Tibial nerve (tissue), 4 donors: ENCODE data around the gene SMG1. TPM values are rescaled to one million over a fixed set of nuclear protein-coding genes. Genes with fewer than 3 reads are reported as not detected.
"Not testable (repeated sequence)": the region's sequence is repeated elsewhere in the genome, so short reads cannot be mapped to it uniquely, and the experiment has no call there.

ENCODE experiments used
- DNase-seq, 2 donors: peaks; one replicate each; pipeline ENCODE4 v3.0.0-alpha.2; 2019; ENCODE audit warnings: low spot score in 2 of 2
- H3K27ac ChIP-seq, 4 donors: fragments of 200-600 bp; sonication (generic) in 3 of 4; one replicate each; pipeline ENCODE4 v1.5.1; 2017 to 2019; ENCODE audit warnings: mild to moderate bottlenecking in 1 of 4
- H3K27me3 ChIP-seq, 2 donors: fragments of 200-600 bp; sonication (generic) in 1 of 2; one replicate each; pipeline versions ENCODE4 v1.5.1 to v1.6.0; 2017 to 2019
- H3K36me3 ChIP-seq, 3 donors: fragments of 200-600 bp; sonication (generic); one replicate each; pipeline ENCODE4 v1.5.1; 2018 to 2019
- H3K4me1 ChIP-seq, 4 donors: fragments of 200-600 bp; sonication (generic) in 3 of 4; one replicate each; pipeline ENCODE4 v1.5.1; 2017 to 2019
- H3K4me3 ChIP-seq, 4 donors: fragments of 200-600 bp; sonication (generic) in 3 of 4; one replicate each; pipeline ENCODE4 v1.5.1; 2017 to 2019; ENCODE audit warnings: mild to moderate bottlenecking in 1 of 4, moderate library complexity in 1 of 4
- H3K9me3 ChIP-seq, 4 donors: fragments of 200-600 bp; sonication (generic) in 3 of 4; one replicate each; pipeline ENCODE4 v1.5.1; 2017 to 2019
- EP300 ChIP-seq, 2 donors: sonication (generic); formaldehyde crosslinking; IDR thresholded peaks; one replicate each; pipeline ENCODE4 v1.6.1; 2017; ENCODE audit warnings: antibody characterized with exemption in 2 of 2, mild to moderate bottlenecking in 1 of 2
- POLR2A ChIP-seq, 2 donors: fragments of 450-650 bp; IDR thresholded peaks; one replicate each; pipeline ENCODE4 v1.6.1; 2017; ENCODE audit warnings: antibody characterized with exemption in 2 of 2, mild to moderate bottlenecking in 2 of 2, moderate library complexity in 2 of 2
- WGBS, 2 donors: methylation state at CpG; one replicate each; pipeline ENCODE4 v1.1.5; 2018; 5-methylcytosine and 5-hydroxymethylcytosine counted together
- total RNA-seq, 4 donors: library from RNA; depleted of rRNA; stranded (reverse); fragments of >200 nt; gene quantifications; one replicate each; pipeline ENCODE4 v1.1.0, GENCODE V29; 2016
- TF ChIP-seq, protein P1 (sequence below), 5 experiments: fragments of 200-600 bp in 3 of 5; fragments of 450-650 bp in 2 of 5; sonication (generic) in 3 of 5; IDR thresholded peaks; one replicate each; pipeline ENCODE4 v1.5.1; 2016 to 2019; ENCODE audit warnings: antibody characterized with exemption in 5 of 5, mild to moderate bottlenecking in 3 of 5, moderate library complexity in 2 of 5

The SMG1 gene
- total RNA-seq, 4 donors from 2014 or later = 83.5 to 101 (median 89.4) TPM

DNA sequence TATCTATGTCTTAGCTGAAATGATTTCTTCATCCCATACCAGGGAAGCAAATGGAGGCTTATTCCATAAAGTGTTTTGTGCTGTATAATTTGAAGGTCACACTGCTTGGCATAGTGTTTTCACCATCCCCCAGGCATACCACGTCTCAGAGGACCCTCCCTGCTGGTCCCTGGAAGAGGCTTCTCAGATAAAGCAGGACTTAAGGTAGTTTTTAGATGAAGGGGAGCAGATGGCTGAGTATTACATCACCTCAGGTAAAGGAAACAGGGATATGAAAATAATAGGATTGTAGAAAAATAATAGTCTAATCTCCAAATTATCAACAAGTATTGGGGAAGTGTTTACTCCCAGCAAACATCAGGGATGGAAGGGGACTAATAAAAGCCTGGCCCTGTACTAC is 7.3 kb upstream of the SMG1 start:
- H3K27ac ChIP-seq = no peak overlapping the region
- 4 to 7% methylated on average over 1 of the region's 1 CpG for WGBS, 2 donors
- no peak for DNase-seq

DNA sequence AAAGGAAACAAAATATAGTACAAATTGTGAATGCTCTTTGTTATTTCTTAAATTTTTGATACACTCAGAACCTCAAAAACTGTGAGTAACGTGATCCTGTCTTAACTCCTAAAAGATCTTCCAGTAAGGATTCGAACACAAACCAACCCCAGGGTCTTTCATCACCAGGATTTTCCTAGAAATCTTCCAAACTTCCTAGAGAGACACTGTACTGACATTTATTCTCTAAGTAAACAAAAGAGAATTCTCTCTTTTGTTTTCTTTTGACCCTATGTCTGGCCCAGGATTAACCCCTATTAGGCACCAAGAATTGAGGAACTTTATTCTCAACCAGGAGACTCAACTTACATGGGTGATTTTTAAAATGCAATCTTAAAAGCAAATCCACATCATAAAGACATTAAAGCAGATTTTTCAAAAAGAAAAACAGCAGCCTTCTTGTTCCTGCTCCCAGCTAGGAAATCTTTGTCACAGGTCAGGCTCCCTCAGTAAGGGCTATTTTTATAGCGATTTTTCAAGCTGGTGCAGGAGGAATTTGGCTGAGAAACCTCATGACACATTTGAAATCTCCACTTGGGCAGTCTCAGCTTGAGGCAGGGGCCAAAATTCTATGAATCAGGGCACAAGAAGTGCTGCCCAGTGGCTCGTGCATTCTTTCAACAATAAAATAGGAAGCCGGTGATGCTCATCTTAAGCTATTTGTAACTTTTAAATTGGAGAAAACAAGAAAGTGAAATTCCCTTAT is 6.2 kb upstream of the SMG1 start:
- TF ChIP-seq, protein P1, sequence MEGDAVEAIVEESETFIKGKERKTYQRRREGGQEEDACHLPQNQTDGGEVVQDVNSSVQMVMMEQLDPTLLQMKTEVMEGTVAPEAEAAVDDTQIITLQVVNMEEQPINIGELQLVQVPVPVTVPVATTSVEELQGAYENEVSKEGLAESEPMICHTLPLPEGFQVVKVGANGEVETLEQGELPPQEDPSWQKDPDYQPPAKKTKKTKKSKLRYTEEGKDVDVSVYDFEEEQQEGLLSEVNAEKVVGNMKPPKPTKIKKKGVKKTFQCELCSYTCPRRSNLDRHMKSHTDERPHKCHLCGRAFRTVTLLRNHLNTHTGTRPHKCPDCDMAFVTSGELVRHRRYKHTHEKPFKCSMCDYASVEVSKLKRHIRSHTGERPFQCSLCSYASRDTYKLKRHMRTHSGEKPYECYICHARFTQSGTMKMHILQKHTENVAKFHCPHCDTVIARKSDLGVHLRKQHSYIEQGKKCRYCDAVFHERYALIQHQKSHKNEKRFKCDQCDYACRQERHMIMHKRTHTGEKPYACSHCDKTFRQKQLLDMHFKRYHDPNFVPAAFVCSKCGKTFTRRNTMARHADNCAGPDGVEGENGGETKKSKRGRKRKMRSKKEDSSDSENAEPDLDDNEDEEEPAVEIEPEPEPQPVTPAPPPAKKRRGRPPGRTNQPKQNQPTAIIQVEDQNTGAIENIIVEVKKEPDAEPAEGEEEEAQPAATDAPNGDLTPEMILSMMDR (IDR thresholded peaks at IDR 0.05) = no peak
- TF ChIP-seq POLR2A (IDR thresholded peaks at IDR 0.05) = no peak
- no peak for TF ChIP-seq EP300 (IDR thresholded peaks at IDR 0.05)
- Histone ChIP-seq H3K27ac (no peak overlapping the region), H3K4me1 (peaks cover 0 to 7% (median 6%) of the 10 kb centered on the region in 4 donors), H3K4me3 (no peak overlapping the region), H3K36me3 (no peaks in the 10 kb centered on the region), H3K9me3 (no peaks in the 10 kb centered on the region), H3K27me3 (no peaks in the 10 kb centered on the region)
- DNase-seq = no peak
- WGBS, 2 donors = 25 to 28% methylated on average over 5 of the region's 5 CpGs

More for the DNA sequence above, 7.3 kb upstream of the SMG1 start:
- Histone ChIP-seq H3K4me3 (no peak overlapping the region), H3K36me3 (no peaks in the 10 kb centered on the region), H3K4me1 (peaks cover 0 to 7% (median 6%) of the 10 kb centered on the region in 4 donors), H3K9me3 (no peaks in the 10 kb centered on the region), H3K27me3 (no peaks in the 10 kb centered on the region)
- TF ChIP-seq, protein P1 (IDR thresholded peaks at IDR 0.05) = no peak
- TF ChIP-seq POLR2A (IDR thresholded peaks at IDR 0.05) = no peak
- no peak for TF ChIP-seq EP300 (IDR thresholded peaks at IDR 0.05)

DNA sequence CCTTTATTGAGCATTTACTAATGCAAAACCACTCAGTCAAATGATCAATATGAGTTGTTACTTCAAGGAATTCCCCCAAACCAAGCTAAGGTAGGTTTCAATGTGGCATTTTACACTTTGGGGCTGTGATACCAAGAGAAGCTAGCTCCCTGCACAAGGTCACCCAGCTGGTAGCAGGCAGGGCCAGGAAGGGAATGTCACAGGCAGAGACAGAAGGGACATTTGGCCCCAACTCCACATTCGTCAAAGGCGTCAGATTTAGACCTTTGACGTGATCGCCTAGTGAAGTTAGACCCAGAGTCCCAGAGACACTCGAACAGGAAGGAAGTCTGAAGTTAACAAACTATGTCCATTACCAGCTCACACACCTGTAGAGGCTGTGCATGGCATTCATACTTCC is 5.5 kb upstream of the SMG1 start:
- WGBS, 2 donors = 47 to 58% methylated on average over 5 of the region's 5 CpGs
- Histone ChIP-seq H3K4me3 (no peak overlapping the region), H3K36me3 (no peaks in the 10 kb centered on the region), H3K27ac (no peak overlapping the region), H3K4me1 (peaks cover 0 to 7% (median 6%) of the 10 kb centered on the region in 4 donors), H3K27me3 (no peaks in the 10 kb centered on the region), H3K9me3 (no peaks in the 10 kb centered on the region)
- TF ChIP-seq, protein P1 (IDR thresholded peaks at IDR 0.05) = no peak
- no peak for TF ChIP-seq POLR2A (IDR thresholded peaks at IDR 0.05)
- DNase-seq = no peak

DNA sequence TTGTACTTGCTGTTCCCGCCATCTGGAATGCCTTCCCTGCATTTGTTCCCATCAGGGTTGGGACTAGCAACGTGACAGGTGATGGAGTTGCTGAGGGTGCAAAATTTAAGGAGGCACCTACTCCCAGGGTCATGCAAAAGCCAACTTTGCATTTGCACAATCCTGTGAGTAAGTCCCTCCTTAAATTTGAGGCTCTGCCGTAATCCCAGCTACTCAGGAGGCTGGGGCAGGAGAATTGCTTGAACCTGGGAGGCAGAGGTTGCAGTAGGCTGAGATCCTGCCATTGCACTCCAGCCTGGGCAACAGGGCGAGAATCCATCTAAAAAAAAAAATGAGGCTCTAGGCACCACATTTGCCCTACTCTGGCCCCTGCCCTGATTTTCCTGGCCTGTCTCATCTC is 3.9 kb upstream of the SMG1 start:
- not testable (repeated sequence) for DNase-seq, H3K27ac ChIP-seq, H3K4me3 ChIP-seq, H3K4me1 ChIP-seq, H3K9me3 ChIP-seq, H3K27me3 ChIP-seq, H3K36me3 ChIP-seq
- 64 to 65% methylated on average over 4 of the region's 4 CpGs for WGBS, 2 donors

DNA sequence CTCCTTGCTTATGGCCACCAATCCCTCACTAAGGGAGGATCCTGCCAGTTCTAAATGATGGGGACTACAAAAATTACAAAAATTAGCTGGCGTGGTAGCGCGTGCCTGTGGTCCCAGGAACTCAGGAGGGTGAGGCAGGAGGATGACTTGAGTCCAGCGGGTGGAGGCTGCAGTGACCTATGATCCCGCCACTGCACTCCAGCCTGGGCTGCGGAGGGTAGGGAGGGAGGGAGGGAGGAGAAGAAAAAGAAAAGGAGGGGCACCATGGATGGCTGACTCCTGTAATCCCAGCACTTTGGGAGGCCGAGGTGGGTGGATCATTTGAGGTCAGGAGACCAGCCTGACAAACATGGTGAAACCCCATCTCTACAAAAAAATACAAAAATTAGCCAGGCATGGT is 1.9 kb upstream of the SMG1 start:
- not testable (repeated sequence) for H3K36me3 ChIP-seq, H3K4me3 ChIP-seq, H3K9me3 ChIP-seq, DNase-seq, H3K27ac ChIP-seq, H3K27me3 ChIP-seq
- WGBS, 2 donors = 91 to 93% methylated on average over 7 of the region's 7 CpGs
- H3K4me1 ChIP-seq = peaks cover 0 to 20% (median 13%) of the 10 kb centered on the region in 4 donors

DNA sequence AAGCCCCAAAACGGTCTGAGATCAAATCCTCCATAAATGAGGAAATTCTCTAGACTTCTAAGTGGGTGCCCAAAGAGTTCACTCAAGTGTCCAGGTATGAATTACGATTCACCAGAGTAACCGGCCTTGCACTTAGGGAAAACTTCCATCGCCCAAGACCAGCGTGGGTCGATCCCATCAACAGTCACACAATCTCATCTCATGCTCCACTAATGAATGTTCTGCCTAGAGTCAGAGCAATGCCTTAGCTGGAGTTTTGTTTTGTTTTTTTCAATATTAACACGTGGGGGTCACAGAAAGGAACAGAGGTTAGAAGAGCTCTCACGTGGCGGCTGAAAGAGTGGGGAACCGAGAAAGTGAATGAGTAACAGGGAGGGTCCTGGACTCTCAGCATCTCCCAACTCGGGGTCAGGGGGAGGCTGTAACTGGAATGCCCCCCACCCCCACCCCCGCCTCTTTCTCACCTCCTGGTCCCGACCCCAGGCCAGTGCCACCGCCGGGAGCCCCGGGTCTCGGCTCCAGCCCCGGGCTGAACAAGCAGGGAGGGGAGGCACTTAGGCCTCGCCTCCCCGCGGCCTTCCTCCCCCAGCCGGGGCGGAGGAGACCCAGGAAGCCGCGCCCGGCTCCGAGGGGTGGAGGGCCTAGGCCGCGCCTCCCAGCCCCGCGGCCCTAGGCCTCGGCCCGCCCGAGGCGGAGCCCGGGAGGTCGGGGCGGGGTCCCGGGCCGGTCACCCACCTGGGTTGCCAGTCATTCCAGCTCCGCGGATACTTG is 808 bp downstream of the SMG1 start:
- not testable (repeated sequence) for DNase-seq, H3K9me3 ChIP-seq, H3K27me3 ChIP-seq, H3K36me3 ChIP-seq
- WGBS, 2 donors = 0% methylated on average over 38 to 42 of the region's 42 CpGs
- H3K4me3 ChIP-seq = peak overlapping the region; percentile 82 to 94 (median 88)
- H3K4me1 ChIP-seq = peaks cover 0 to 18% (median 7%) of the 10 kb centered on the region in 4 donors
- H3K27ac ChIP-seq = peak overlapping the region; percentile 35 to 96 (median 93)

DNA sequence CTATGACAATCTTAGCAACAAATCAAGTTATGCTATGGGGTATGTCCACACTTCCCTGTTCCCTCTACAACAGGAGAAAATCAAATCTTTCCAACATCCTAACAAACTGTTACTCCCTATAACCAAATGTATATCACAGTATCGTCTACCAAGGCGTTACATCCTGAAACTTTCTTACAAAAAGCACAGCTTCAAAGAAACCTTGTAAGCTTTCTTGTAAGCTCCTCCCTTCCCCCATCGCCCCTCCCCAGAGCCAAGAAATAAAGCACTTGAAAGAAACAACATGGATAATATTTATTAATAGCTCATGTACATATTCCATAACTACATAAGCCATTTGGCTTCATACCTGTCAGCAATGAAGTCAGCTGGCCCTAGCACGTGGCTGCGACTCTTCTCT is 2.3 kb downstream of the SMG1 start:
- H3K4me3 ChIP-seq, H3K27me3 ChIP-seq, H3K36me3 ChIP-seq, H3K9me3 ChIP-seq, DNase-seq, H3K27ac ChIP-seq: not testable (repeated sequence)
- H3K4me1 ChIP-seq = peaks cover 0 to 18% (median 7%) of the 10 kb centered on the region in 4 donors
- 29 to 30% methylated on average over 5 of the region's 5 CpGs for WGBS, 2 donors

DNA sequence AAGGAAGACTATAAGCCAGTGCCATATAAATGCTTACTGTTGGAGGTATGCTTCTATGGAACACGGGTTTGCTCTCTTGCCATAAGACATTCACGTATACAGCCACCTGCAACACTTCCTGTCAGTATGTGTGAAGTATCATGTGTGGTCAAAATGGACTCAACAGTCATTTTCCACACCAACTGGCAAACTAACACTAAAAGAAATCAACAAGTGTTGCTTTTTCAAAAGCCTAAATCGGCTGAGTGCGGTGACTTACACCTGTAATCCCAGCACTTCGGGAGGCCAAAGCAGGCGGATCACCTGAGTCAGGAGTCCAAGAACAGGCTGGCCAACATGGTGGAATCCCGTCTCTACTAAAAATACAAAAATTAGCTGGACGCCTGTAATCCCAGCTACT is 3.1 kb downstream of the SMG1 start:
- DNase-seq, H3K27me3 ChIP-seq, H3K9me3 ChIP-seq, H3K36me3 ChIP-seq, H3K27ac ChIP-seq, H3K4me3 ChIP-seq: not testable (repeated sequence)
- 84 to 85% methylated on average over 8 of the region's 8 CpGs for WGBS, 2 donors
- H3K4me1 ChIP-seq = peaks cover 0 to 18% (median 7%) of the 10 kb centered on the region in 4 donors

DNA sequence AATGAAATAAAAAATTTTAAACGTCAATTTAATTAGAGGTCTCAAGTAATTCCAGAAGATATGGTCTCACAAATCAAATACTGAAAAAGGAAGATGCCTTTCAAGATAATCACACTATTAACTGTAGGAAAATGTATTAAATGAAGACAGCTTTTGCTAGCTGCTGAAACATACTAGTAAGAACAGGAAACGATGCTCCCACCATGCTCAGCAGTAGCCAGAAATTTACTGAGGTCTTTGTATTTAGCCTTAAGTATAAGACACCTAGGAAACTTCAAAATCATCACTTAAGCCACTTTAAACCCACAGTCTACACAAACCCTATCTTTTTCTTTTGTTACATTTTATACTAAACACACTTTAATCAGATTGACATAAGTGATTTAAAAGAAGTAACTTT is 16.6 kb downstream of the SMG1 start:
- not testable (repeated sequence) for H3K4me3 ChIP-seq, H3K27me3 ChIP-seq, H3K9me3 ChIP-seq, H3K27ac ChIP-seq, H3K36me3 ChIP-seq, DNase-seq
- H3K4me1 ChIP-seq = peaks cover 0 to 15% (median 0%) of the 10 kb centered on the region in 4 donors
- WGBS, 2 donors = 49 to 55% methylated on average over 2 of the region's 2 CpGs

DNA sequence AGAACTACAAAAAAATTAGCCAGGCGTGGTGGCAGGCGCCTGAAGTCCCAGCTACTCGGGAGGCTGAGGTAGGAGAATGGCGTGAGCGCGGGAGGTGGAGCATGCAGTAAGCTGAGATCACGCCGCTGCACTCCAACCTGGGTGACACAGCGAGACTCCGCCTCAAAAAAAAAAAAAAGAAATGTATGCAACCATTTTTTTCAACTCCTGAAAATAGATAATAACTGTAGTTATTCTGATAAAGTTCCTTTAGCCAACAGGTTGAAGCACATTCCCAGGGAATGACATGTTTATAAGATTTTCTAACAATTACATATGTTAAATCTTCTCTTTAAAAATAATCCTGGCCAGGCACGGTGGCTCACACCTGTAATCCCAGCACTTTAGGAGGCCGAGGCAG is 17.5 kb downstream of the SMG1 start:
- not testable (repeated sequence) for DNase-seq, H3K36me3 ChIP-seq, H3K27me3 ChIP-seq, H3K4me3 ChIP-seq, H3K27ac ChIP-seq, H3K9me3 ChIP-seq
- H3K4me1 ChIP-seq = peaks cover 0 to 15% (median 0%) of the 10 kb centered on the region in 4 donors
- 92 to 93% methylated on average over 12 of the region's 12 CpGs for WGBS, 2 donors
